GM12878 (cell line): ENCODE results near the gene SUGCT. TPM values are rescaled to one million over a fixed set of nuclear protein-coding genes. Genes with fewer than 3 reads are reported as not detected.

Experiments used
- ATAC-seq: fragments of 200-7000 bp; cut with Tn5 transposase; 3 replicates; pipeline ENCODE4 v1.9.1; 2020; ENCODE audit warnings: mild to moderate bottlenecking, moderate library complexity
- BruUV-seq: library from RNA; stranded (reverse); fragments of 400-500 nt; replicated peaks from 2 replicates; lab custom pipeline; 2021; lab: Mats Ljungman, UMichigan
- CTCF ChIA-PET: fragments of 300-600 bp; sonication (Branson Sonifier 250); formaldehyde crosslinking; extraction: SDS; loops from one replicate; lab custom pipeline; 2021; ENCODE audit warnings: inconsistent platforms; lab: Yijun Ruan, JAX
- POLR2A ChIA-PET: fragments of 350-600 bp; formaldehyde crosslinking; extraction: SDS; loops from one replicate; lab custom pipeline; 2021; ENCODE audit warnings: inconsistent platforms; lab: Charles Lee
- RAD21 ChIA-PET: fragments of 300-600 bp; sonication (Branson Sonifier 250); formaldehyde crosslinking; loops from one replicate; lab custom pipeline; 2023; ENCODE audit warnings: antibody characterized with exemption; ENCODE audit not compliant: unreplicated experiment; lab: Charles Lee
- SMC1A ChIA-PET: fragments of 300-600 bp; sonication (Branson Sonifier 250); formaldehyde crosslinking; loops from one replicate; lab custom pipeline; 2023; ENCODE audit not compliant: unreplicated experiment, uncharacterized antibody; lab: Charles Lee
- DNase-seq: peaks from one replicate; pipeline ENCODE4 v3.0.0-alpha.2; 2011; ENCODE audit warnings: low read depth, low spot score
- FAIRE-seq: peaks from 3 replicates; lab custom pipeline; 2011; peaks lifted over from hg19 to GRCh38; lab: Jason Lieb, UNC
- H2AFZ ChIP-seq: 2 replicates; pipeline ENCODE4 v1.6.0; 2011; ENCODE audit warnings: low read depth, low read length, control low read depth; ENCODE audit not compliant: control insufficient read depth
- H3K27ac ChIP-seq: 2 replicates; pipeline ENCODE4 v1.5.1; 2011; ENCODE audit warnings: control low read depth; ENCODE audit not compliant: control insufficient read depth, insufficient read depth
- H3K27me3 ChIP-seq, 2 experiments: replicated peaks in 1 of 2; 2 replicates each; pipeline versions ENCODE4 v1.6.0 to v1.6.1; 2011; ENCODE audit warnings: low read length in 1 of 2; ENCODE audit not compliant: control insufficient read depth in 2 of 2, insufficient read depth in 2 of 2
- H3K36me3 ChIP-seq, 2 experiments: 2 replicates each; pipeline ENCODE4 v1.5.1; 2011; ENCODE audit warnings: low read length in 1 of 2; ENCODE audit not compliant: control insufficient read depth in 2 of 2, insufficient read depth in 2 of 2
- H3K4me1 ChIP-seq: 2 replicates; pipeline ENCODE4 v1.6.1; 2011; ENCODE audit warnings: mild to moderate bottlenecking, low read length, moderate library complexity, mixed read lengths; ENCODE audit not compliant: control insufficient read depth, insufficient read depth
- H3K4me2 ChIP-seq: 2 replicates; pipeline ENCODE4 v1.6.0; 2011; ENCODE audit warnings: control low read depth; ENCODE audit not compliant: control insufficient read depth, insufficient read depth
- H3K4me3 ChIP-seq: fragments of 200-600 bp; sonication (generic); 2 replicates; pipeline ENCODE4 v1.5.1; 2016
- H3K79me2 ChIP-seq: 2 replicates; pipeline ENCODE4 v1.6.0; 2011; ENCODE audit warnings: low read length; ENCODE audit not compliant: control insufficient read depth, insufficient read depth
- H3K9ac ChIP-seq: 2 replicates; pipeline ENCODE4 v1.8.0; 2011; ENCODE audit warnings: low read length, control low read depth, mixed read lengths; ENCODE audit not compliant: control insufficient read depth, insufficient read depth
- H3K9me3 ChIP-seq: replicated peaks from 3 replicates; pipeline ENCODE4 v1.5.1; 2011; ENCODE audit warnings: mild to moderate bottlenecking, low read length; ENCODE audit not compliant: control insufficient read depth, insufficient read depth
- H4K20me1 ChIP-seq: 2 replicates; pipeline ENCODE4 v1.6.0; 2011; ENCODE audit not compliant: control insufficient read depth, insufficient read depth
- BCL3 ChIP-seq: IDR thresholded peaks from 2 replicates; pipeline ENCODE4 v1.6.1; 2011; ENCODE audit warnings: borderline replicate concordance, low read depth, mild to moderate bottlenecking, moderate library complexity, low read length; ENCODE audit not compliant: insufficient read depth, poor library complexity, severe bottlenecking
- BHLHE40 ChIP-seq, 2 experiments: fragments of 450-650 bp in 1 of 2; IDR thresholded peaks; 2 replicates each; pipeline ENCODE4 v1.6.1; 2011 to 2017; ENCODE audit warnings: low read depth in 2 of 2, borderline replicate concordance in 1 of 2, improper control_type of control experiment in 1 of 2, low read length in 1 of 2, mild to moderate bottlenecking in 1 of 2
- MTA2 ChIP-seq: fragments of 450-650 bp; IDR thresholded peaks from 2 replicates; pipeline ENCODE4 v1.6.1; 2016; ENCODE audit warnings: low read depth, mild to moderate bottlenecking, moderate library complexity
- NBN ChIP-seq: fragments of 450-650 bp; IDR thresholded peaks from 2 replicates; pipeline ENCODE4 v1.6.1; 2016
- RAD21 ChIP-seq: IDR thresholded peaks from 2 replicates; pipeline ENCODE4 v1.6.1; 2011; ENCODE audit warnings: mild to moderate bottlenecking, low read depth, low read length, moderate library complexity; ENCODE audit not compliant: insufficient read depth
- ZBTB40 ChIP-seq: fragments of 450-650 bp; IDR thresholded peaks from 2 replicates; pipeline ENCODE4 v1.6.1; 2016; ENCODE audit warnings: mild to moderate bottlenecking, moderate library complexity, borderline replicate concordance
- WGBS: methylation state at CpG from one replicate; pipeline ENCODE4 v1.1.6; 2016; ENCODE audit warnings: low lambda C conversion rate; ENCODE audit not compliant: insufficient replicate concordance, insufficient coverage; ENCODE audit errors: missing lambda C conversion rate; 5-methylcytosine and 5-hydroxymethylcytosine counted together
- in situ Hi-C: fragments of 300-500 bp; cut with MboI; formaldehyde crosslinking; loops from 9 replicates; pipeline ENCODE4 v1.14.3; 2018; ENCODE audit warnings: mixed read lengths
- intact Hi-C: fragments of 100-400 bp; cut with micrococcal nuclease; formaldehyde crosslinking; loops from one replicate; pipeline ENCODE4 v1.14.2; 2022; ENCODE audit not compliant: unreplicated experiment
- polyA plus RNA-seq, 11 experiments: library from polyadenylated mRNA; depleted of rRNA in 4 of 11; unstranded in 6 of 11; stranded (reverse) in 5 of 11; fragments of >200 nt; fragmentation: Nextera tagmentation in 4 of 11; fragmentation: Illumina TruSeq in 1 of 11; extraction: Ambion mirVana in 4 of 11; extraction: Trizol in 1 of 11; gene quantifications; 1 replicate in 1 of 11; 2 replicates in 10 of 11; pipeline versions ENCODE4 v1.2.1 to v1.2.3, GENCODE V29; 2011 to 2016; ENCODE audit warnings: inconsistent platforms in 2 of 11, missing spikeins in 2 of 11, low read depth in 1 of 11
- total RNA-seq, 4 experiments: library from RNA; depleted of rRNA in 3 of 4; stranded (reverse); fragments of >200 nt in 3 of 4; fragmentation: Illumina TruSeq in 1 of 4; extraction: Trizol in 1 of 4; gene quantifications; 2 replicates each; pipeline versions ENCODE4 v1.2.1 to v1.2.3, GENCODE V29; 2013 to 2021
- TF ChIP-seq, protein P1 (sequence below): fragments of 450-650 bp; formaldehyde crosslinking; IDR thresholded peaks from 2 replicates; pipeline ENCODE4 v1.4.0; 2020; ENCODE audit warnings: mild to moderate bottlenecking, moderate library complexity
- TF ChIP-seq, protein P2 (sequence below): fragments of 450-650 bp; IDR thresholded peaks from 2 replicates; pipeline ENCODE4 v1.6.1; 2017; ENCODE audit warnings: mild to moderate bottlenecking

Gene SUGCT
- total and polyA plus RNA-seq, 10 of the 15 experiments (the other 5 are each of a cell fraction or from before 2014, with no cell fraction given), result 0.08 to 1.2 (median 0.67) TPM; not detected in 1

DNA sequence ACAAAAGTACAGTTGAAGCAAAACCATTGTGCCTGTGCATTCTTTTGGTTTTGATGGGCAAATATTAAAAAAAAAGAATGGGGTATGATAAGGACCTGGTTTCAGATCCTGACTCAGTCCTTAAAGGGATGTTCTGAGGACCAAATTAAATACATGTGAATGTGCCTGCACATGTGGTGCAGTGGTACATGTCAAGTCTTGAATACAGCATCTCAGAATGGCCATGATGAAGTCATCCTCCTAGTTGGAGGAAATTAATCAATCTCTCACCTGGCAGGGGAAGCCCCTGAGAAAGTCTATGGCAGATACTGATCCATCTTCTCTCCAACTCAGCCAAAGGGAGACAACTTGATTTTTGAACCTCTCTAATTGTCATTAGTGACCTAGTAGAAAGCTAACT is 207.0 kb downstream of the SUGCT start (continued):
- TF ChIP-seq BCL3 (no peak), MTA2 (no peak), RAD21 (no peak), BHLHE40 (IDR thresholded peaks at IDR 0.05; ENCODE audit: borderline replicate concordance in 1 of 2, low read depth in 2 of 2, low read length in 1 of 2) (no peak)
- TF ChIP-seq, all 136 proteins: peak for 0

GRCh38 chr7:40346554-40346953 is 211.7 kb downstream of the SUGCT start:
- RAD21 ChIA-PET, result no interaction called here
- H3K4me1 ChIP-seq, result no peaks in the 10 kb centered on the region
- ATAC-seq, result no peak
- no peak for TF ChIP-seq ZBTB40
- TF ChIP-seq, protein P1, sequence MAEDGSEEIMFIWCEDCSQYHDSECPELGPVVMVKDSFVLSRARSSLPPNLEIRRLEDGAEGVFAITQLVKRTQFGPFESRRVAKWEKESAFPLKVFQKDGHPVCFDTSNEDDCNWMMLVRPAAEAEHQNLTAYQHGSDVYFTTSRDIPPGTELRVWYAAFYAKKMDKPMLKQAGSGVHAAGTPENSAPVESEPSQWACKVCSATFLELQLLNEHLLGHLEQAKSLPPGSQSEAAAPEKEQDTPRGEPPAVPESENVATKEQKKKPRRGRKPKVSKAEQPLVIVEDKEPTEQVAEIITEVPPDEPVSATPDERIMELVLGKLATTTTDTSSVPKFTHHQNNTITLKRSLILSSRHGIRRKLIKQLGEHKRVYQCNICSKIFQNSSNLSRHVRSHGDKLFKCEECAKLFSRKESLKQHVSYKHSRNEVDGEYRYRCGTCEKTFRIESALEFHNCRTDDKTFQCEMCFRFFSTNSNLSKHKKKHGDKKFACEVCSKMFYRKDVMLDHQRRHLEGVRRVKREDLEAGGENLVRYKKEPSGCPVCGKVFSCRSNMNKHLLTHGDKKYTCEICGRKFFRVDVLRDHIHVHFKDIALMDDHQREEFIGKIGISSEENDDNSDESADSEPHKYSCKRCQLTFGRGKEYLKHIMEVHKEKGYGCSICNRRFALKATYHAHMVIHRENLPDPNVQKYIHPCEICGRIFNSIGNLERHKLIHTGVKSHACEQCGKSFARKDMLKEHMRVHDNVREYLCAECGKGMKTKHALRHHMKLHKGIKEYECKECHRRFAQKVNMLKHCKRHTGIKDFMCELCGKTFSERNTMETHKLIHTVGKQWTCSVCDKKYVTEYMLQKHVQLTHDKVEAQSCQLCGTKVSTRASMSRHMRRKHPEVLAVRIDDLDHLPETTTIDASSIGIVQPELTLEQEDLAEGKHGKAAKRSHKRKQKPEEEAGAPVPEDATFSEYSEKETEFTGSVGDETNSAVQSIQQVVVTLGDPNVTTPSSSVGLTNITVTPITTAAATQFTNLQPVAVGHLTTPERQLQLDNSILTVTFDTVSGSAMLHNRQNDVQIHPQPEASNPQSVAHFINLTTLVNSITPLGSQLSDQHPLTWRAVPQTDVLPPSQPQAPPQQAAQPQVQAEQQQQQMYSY (CRISPR knock-in tag), result no peak
- no peak for TF ChIP-seq NBN
- TF ChIP-seq, protein P2, sequence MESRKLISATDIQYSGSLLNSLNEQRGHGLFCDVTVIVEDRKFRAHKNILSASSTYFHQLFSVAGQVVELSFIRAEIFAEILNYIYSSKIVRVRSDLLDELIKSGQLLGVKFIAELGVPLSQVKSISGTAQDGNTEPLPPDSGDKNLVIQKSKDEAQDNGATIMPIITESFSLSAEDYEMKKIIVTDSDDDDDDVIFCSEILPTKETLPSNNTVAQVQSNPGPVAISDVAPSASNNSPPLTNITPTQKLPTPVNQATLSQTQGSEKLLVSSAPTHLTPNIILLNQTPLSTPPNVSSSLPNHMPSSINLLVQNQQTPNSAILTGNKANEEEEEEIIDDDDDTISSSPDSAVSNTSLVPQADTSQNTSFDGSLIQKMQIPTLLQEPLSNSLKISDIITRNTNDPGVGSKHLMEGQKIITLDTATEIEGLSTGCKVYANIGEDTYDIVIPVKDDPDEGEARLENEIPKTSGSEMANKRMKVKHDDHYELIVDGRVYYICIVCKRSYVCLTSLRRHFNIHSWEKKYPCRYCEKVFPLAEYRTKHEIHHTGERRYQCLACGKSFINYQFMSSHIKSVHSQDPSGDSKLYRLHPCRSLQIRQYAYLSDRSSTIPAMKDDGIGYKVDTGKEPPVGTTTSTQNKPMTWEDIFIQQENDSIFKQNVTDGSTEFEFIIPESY, result no peak

More at GRCh38 chr7:40346554-40346953, 211.7 kb downstream of the SUGCT start:
- no peak overlapping the region for H3K9ac ChIP-seq
- H3K27me3 ChIP-seq, result no peaks in the 10 kb centered on the region
- ChIA-PET CTCF (no interaction called here), SMC1A (no interaction called here), POLR2A (no interaction called here)
- no peaks in the 10 kb centered on the region for H3K36me3 ChIP-seq
- in situ Hi-C loops (no loop called here), intact Hi-C loops (no loop called here)
- FAIRE-seq (no peak), DNase-seq (no peak)
- H2AFZ ChIP-seq, result no peak overlapping the region
- 45% methylated on average over 5 of the region's 5 CpGs for WGBS
- H4K20me1 ChIP-seq, result no peaks in the 10 kb centered on the region
- H3K9me3 ChIP-seq, result no peaks in the 10 kb centered on the region
- H3K79me2 ChIP-seq, result no peaks in the 10 kb centered on the region
- no peak overlapping the region for H3K4me2 ChIP-seq
- H3K4me3 ChIP-seq, result no peak overlapping the region
- H3K27ac ChIP-seq, result no peak overlapping the region
- no TSS peak for BruUV-seq
